ENCODE data around the gene USP17L18. TPM values are rescaled to one million over a fixed set of nuclear protein-coding genes. Genes with fewer than 3 reads are reported as not detected.
"Not testable (repeated sequence)": the region's sequence is repeated elsewhere in the genome, so short reads cannot be mapped to it uniquely, and the experiment has no call there.

USP17L18 gene, protein sequence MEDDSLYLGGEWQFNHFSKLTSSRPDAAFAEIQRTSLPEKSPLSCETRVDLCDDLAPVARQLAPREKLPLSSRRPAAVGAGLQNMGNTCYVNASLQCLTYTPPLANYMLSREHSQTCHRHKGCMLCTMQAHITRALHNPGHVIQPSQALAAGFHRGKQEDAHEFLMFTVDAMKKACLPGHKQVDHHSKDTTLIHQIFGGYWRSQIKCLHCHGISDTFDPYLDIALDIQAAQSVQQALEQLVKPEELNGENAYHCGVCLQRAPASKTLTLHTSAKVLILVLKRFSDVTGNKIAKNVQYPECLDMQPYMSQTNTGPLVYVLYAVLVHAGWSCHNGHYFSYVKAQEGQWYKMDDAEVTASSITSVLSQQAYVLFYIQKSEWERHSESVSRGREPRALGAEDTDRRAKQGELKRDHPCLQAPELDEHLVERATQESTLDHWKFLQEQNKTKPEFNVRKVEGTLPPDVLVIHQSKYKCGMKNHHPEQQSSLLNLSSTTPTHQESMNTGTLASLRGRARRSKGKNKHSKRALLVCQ
- not detected for total RNA-seq
- not detected for polyA plus RNA-seq (2013, experiment 1 of 2)
- polyA plus RNA-seq (2013, experiment 2 of 2): not detected
- long read RNA-seq, experiment 1: 0 reads
- long read RNA-seq, experiment 2: 0 reads
- long read RNA-seq, experiment 3: 0 reads
- long read RNA-seq, experiment 4: 0 reads

DNA sequence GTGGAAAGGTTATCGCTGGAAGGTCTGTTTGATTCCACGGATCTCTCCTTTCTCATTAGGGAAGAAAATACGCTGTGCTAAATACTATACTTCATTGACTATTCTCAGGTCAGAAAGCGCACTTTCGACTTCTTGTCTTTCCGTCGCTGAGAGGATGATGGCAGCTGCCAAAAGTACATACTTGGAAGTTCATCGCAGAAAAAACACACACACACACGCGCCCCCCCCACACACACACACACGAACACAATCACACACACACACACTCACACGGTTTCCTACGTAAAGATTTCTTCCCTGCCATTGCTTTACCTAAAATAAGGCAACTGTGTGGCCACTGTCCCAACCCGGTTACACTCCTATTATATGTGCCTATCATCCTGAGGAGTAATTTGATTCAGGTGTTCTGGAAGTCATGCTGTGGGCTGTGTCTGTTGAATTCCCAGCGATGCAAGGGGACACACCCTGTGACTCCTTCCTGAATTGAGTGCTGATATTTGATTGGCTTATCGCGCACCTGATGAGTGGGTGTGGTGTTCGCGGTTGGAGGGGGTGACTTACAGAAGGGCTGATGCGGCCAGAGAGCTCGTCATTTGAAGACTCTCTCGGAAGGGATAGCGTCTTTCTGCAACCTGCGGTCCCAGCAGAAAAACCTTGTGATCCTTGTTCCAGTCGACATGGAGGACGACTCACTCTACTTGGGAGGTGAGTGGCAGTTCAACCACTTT, at the start of gene USP17L18:
Gene USP17L18, plus strand, starts transcription at position 678 of the 728 bp plus-strand sequence. Its CDS starts 0 bp downstream, at position 678.
- 87% methylated on average over 4 of the region's 26 CpGs; no CpG with 5 or more reads in 1 of the 2 experiments for WGBS, 2 experiments (ENCODE audit: insufficient coverage in 1 of 2, insufficient read length in 1 of 2)
- not testable (repeated sequence) for H3K36me3 Mint-ChIP-seq (ENCODE audit: low read depth)

DNA sequence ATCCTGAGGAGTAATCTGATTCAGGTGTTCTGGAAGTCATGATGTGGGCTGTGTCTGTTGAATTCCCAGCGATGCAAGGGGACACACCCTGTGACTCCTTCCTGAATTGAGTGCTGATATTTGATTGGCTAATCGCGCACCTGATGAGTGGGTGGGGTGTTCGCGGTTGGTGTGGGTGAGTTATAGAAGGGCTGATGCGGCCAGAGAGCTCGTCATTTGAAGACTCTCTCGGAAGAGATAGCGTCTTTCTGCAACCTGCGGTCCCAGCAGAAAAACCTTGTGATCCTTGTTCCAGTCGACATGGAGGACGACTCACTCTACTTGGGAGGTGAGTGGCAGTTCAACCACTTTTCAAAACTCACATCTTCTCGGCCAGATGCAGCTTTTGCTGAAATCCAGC, 38.1 kb upstream of the USP17L18 start, which contains the start of gene USP17L10:
Gene USP17L10, plus strand, starts transcription at position 301 of the 400 bp plus-strand sequence. Its CDS starts 0 bp downstream, at position 301.
- no CpG with 5 or more reads among the region's 13 CpGs for WGBS, 2 experiments (ENCODE audit: insufficient coverage in 1 of 2, insufficient read length in 1 of 2)
- H3K9ac ChIP-seq (ENCODE audit: extremely low read depth, low read length, poor library complexity, severe bottlenecking); H3K27ac ChIP-seq (ENCODE audit: low read depth, low read length); H3K4me1 ChIP-seq (ENCODE audit: control insufficient read depth, insufficient read depth, low read length); H3K27me3 Mint-ChIP-seq (ENCODE audit: insufficient read depth); H3K9me3 ChIP-seq (ENCODE audit: control insufficient read depth, low read length); H3K27me3 ChIP-seq (ENCODE audit: control insufficient read depth, insufficient read depth, low read length, poor library complexity, severe bottlenecking); H3K36me3 Mint-ChIP-seq (ENCODE audit: low read depth); DNase-seq; H3K9me3 Mint-ChIP-seq; H3K4me1 Mint-ChIP-seq; H3K27ac Mint-ChIP-seq; H3K36me3 ChIP-seq (ENCODE audit: control insufficient read depth, insufficient read depth, low read length); H3K4me3 ChIP-seq (ENCODE audit: low read length); H3K4me3 Mint-ChIP-seq: not testable (repeated sequence)

More for the DNA sequence above, at the start of gene USP17L18:
- not testable (repeated sequence) for H3K4me1 Mint-ChIP-seq; H3K4me1 ChIP-seq (ENCODE audit: control insufficient read depth, insufficient read depth, low read length); H3K9me3 ChIP-seq (ENCODE audit: control insufficient read depth, low read length); H3K27me3 ChIP-seq (ENCODE audit: control insufficient read depth, insufficient read depth, low read length, poor library complexity, severe bottlenecking); H3K27ac Mint-ChIP-seq; H3K4me3 Mint-ChIP-seq; H3K4me3 ChIP-seq (ENCODE audit: low read length); H3K9ac ChIP-seq (ENCODE audit: extremely low read depth, low read length, poor library complexity, severe bottlenecking); H3K27ac ChIP-seq (ENCODE audit: low read depth, low read length); H3K27me3 Mint-ChIP-seq (ENCODE audit: insufficient read depth); H3K36me3 ChIP-seq (ENCODE audit: control insufficient read depth, insufficient read depth, low read length); H3K9me3 Mint-ChIP-seq
- DNase-seq: peak; percentile 10

DNA sequence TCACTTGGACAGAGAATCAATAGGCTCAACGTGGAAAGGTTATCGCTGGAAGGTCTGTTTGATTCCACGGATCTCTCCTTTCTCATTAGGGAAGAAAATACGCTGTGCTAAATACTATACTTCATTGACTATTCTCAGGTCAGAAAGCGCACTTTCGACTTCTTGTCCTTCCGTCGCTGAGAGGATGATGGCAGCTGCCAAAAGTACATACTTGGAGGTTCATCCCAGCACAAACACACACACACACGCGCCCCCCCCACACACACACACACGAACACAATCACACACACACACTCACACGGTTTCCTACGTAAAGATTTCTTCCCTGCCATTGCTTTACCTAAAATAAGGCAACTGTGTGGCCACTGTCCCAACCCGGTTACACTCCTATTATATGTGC, 33.7 kb upstream of the USP17L18 start:
- not testable (repeated sequence) for H3K9me3 ChIP-seq (ENCODE audit: control insufficient read depth, low read length); H3K36me3 Mint-ChIP-seq (ENCODE audit: low read depth); H3K4me1 ChIP-seq (ENCODE audit: control insufficient read depth, insufficient read depth, low read length); H3K27ac ChIP-seq (ENCODE audit: low read depth, low read length); H3K36me3 ChIP-seq (ENCODE audit: control insufficient read depth, insufficient read depth, low read length); H3K27me3 ChIP-seq (ENCODE audit: control insufficient read depth, insufficient read depth, low read length, poor library complexity, severe bottlenecking); H3K4me3 Mint-ChIP-seq; H3K4me3 ChIP-seq (ENCODE audit: low read length); H3K9ac ChIP-seq (ENCODE audit: extremely low read depth, low read length, poor library complexity, severe bottlenecking); H3K27ac Mint-ChIP-seq; H3K9me3 Mint-ChIP-seq; DNase-seq; H3K27me3 Mint-ChIP-seq (ENCODE audit: insufficient read depth); H3K4me1 Mint-ChIP-seq
- WGBS, 2 experiments (ENCODE audit: insufficient coverage in 1 of 2, insufficient read length in 1 of 2): 92 to 100% methylated on average over 2 to 5 of the region's 14 CpGs

DNA sequence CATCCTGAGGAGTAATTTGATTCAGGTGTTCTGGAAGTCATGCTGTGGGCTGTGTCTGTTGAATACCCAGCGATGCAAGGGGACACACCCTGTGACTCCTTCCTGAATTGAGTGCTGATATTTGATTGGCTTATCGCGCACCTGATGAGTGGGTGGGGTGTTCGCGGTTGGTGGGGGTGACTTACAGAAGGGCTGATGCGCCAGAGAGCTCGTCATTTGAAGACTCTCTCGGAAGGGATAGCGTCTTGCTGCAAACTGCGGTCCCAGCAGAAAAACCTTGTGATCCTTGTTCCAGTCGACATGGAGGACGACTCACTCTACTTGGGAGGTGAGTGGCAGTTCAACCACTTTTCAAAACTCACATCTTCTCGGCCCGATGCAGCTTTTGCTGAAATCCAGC, 33.3 kb upstream of the USP17L18 start, which contains the start of gene USP17L11:
Gene USP17L11, plus strand, starts transcription at position 301 of the 400 bp plus-strand sequence. Its CDS starts 0 bp downstream, at position 301.
- not testable (repeated sequence) for H3K27me3 ChIP-seq (ENCODE audit: control insufficient read depth, insufficient read depth, low read length, poor library complexity, severe bottlenecking); H3K9me3 ChIP-seq (ENCODE audit: control insufficient read depth, low read length); H3K27ac Mint-ChIP-seq; H3K27ac ChIP-seq (ENCODE audit: low read depth, low read length); H3K4me1 Mint-ChIP-seq; H3K36me3 ChIP-seq (ENCODE audit: control insufficient read depth, insufficient read depth, low read length); H3K4me3 Mint-ChIP-seq; H3K4me1 ChIP-seq (ENCODE audit: control insufficient read depth, insufficient read depth, low read length); H3K27me3 Mint-ChIP-seq (ENCODE audit: insufficient read depth); H3K9me3 Mint-ChIP-seq; DNase-seq; H3K36me3 Mint-ChIP-seq (ENCODE audit: low read depth); H3K9ac ChIP-seq (ENCODE audit: extremely low read depth, low read length, poor library complexity, severe bottlenecking); H3K4me3 ChIP-seq (ENCODE audit: low read length)
- WGBS, 2 experiments (ENCODE audit: insufficient coverage in 1 of 2, insufficient read length in 1 of 2): no CpG with 5 or more reads among the region's 14 CpGs

DNA sequence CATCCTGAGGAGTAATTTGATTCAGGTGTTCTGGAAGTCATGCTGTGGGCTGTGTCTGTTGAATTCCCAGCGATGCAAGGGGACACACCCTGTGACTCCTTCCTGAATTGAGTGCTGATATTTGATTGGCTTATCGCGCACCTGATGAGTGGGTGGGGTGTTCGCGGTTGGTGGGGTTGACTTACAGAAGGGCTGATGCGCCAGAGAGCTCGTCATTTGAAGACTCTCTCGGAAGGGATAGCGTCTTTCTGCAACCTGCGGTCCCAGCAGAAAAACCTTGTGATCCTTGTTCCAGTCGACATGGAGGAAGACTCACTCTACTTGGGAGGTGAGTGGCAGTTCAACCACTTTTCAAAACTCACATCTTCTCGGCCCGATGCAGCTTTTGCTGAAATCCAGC, 28.6 kb upstream of the USP17L18 start, which contains the start of gene USP17L12:
Gene USP17L12, plus strand, starts transcription at position 301 of the 400 bp plus-strand sequence. Its CDS starts 0 bp downstream, at position 301.
- H3K4me3 Mint-ChIP-seq; H3K36me3 Mint-ChIP-seq (ENCODE audit: low read depth); H3K36me3 ChIP-seq (ENCODE audit: control insufficient read depth, insufficient read depth, low read length); H3K27ac Mint-ChIP-seq; H3K4me3 ChIP-seq (ENCODE audit: low read length); H3K4me1 ChIP-seq (ENCODE audit: control insufficient read depth, insufficient read depth, low read length); H3K27me3 ChIP-seq (ENCODE audit: control insufficient read depth, insufficient read depth, low read length, poor library complexity, severe bottlenecking); H3K9ac ChIP-seq (ENCODE audit: extremely low read depth, low read length, poor library complexity, severe bottlenecking); H3K9me3 Mint-ChIP-seq; H3K4me1 Mint-ChIP-seq; H3K9me3 ChIP-seq (ENCODE audit: control insufficient read depth, low read length); DNase-seq; H3K27me3 Mint-ChIP-seq (ENCODE audit: insufficient read depth); H3K27ac ChIP-seq (ENCODE audit: low read depth, low read length): not testable (repeated sequence)
- no CpG with 5 or more reads among the region's 13 CpGs for WGBS, 2 experiments (ENCODE audit: insufficient coverage in 1 of 2, insufficient read length in 1 of 2)

DNA sequence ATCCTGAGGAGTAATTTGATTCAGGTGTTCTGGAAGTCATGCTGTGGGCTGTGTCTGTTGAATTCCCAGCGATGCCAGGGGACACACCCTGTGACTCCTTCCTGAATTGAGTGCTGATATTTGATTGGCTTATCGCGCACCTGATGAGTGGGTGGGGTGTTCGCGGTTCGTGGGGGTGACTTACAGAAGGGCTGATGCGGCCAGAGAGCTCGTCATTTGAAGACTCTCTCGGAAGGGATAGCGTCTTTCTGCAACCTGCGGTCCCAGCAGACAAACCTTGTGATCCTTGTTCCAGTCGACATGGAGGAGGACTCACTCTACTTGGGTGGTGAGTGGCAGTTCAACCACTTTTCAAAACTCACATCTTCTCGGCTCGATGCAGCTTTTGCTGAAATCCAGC, 23.8 kb upstream of the USP17L18 start, which contains the start of gene USP17L13:
Gene USP17L13, plus strand, starts transcription at position 301 of the 400 bp plus-strand sequence. Its CDS starts 0 bp downstream, at position 301.
- not testable (repeated sequence) for H3K27me3 Mint-ChIP-seq (ENCODE audit: insufficient read depth); H3K4me1 ChIP-seq (ENCODE audit: control insufficient read depth, insufficient read depth, low read length); H3K4me3 Mint-ChIP-seq; H3K36me3 ChIP-seq (ENCODE audit: control insufficient read depth, insufficient read depth, low read length); H3K4me3 ChIP-seq (ENCODE audit: low read length); DNase-seq; H3K27me3 ChIP-seq (ENCODE audit: control insufficient read depth, insufficient read depth, low read length, poor library complexity, severe bottlenecking); H3K36me3 Mint-ChIP-seq (ENCODE audit: low read depth); H3K9ac ChIP-seq (ENCODE audit: extremely low read depth, low read length, poor library complexity, severe bottlenecking); H3K27ac Mint-ChIP-seq; H3K9me3 ChIP-seq (ENCODE audit: control insufficient read depth, low read length); H3K27ac ChIP-seq (ENCODE audit: low read depth, low read length); H3K4me1 Mint-ChIP-seq; H3K9me3 Mint-ChIP-seq
- WGBS, 2 experiments (ENCODE audit: insufficient coverage in 1 of 2, insufficient read length in 1 of 2): no CpG with 5 or more reads among the region's 14 CpGs

Measured in endodermal cell (in vitro differentiated cells).